OCI-LY7 (cell line): ENCODE data around the gene SGIP1.

Experiments used
- EZH2phosphoT487 ChIP-seq: fragments of 200-600 bp; sonication (generic); IDR thresholded peaks from 2 replicates; pipeline ENCODE4 v1.6.1; 2018; ENCODE audit warnings: low read depth, borderline replicate concordance, mild to moderate bottlenecking, mixed run types, antibody characterized with exemption, low read length, moderate library complexity, mixed read lengths
- TF ChIP-seq, protein P1 (sequence below): fragments of 200-600 bp; sonication (generic); conservative IDR thresholded peaks from 2 replicates; pipeline ENCODE4 v1.5.1; 2014; ENCODE audit warnings: mild to moderate bottlenecking, antibody characterized with exemption, low read length, moderate library complexity, mixed read lengths

DNA sequence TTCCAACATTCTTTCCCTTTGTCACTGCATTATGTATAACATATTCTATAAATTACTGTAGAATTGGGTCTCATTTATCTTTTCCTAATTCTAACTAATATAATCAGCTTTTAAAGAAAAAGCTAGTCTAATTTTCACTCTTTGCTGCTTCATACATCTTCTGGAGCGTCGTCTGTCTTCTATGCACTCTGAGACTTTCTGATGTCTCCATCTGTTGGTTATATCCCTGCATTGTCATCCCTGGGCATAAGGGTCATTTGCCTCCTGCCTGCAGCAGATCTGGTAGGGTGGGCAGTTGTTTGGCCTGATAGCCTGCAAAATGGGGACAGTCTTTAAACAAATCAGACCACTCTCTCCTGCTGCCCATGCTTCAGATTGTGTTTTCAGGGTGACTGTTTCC is 177.5 kb downstream of the SGIP1 start:
- TF ChIP-seq, protein P1, sequence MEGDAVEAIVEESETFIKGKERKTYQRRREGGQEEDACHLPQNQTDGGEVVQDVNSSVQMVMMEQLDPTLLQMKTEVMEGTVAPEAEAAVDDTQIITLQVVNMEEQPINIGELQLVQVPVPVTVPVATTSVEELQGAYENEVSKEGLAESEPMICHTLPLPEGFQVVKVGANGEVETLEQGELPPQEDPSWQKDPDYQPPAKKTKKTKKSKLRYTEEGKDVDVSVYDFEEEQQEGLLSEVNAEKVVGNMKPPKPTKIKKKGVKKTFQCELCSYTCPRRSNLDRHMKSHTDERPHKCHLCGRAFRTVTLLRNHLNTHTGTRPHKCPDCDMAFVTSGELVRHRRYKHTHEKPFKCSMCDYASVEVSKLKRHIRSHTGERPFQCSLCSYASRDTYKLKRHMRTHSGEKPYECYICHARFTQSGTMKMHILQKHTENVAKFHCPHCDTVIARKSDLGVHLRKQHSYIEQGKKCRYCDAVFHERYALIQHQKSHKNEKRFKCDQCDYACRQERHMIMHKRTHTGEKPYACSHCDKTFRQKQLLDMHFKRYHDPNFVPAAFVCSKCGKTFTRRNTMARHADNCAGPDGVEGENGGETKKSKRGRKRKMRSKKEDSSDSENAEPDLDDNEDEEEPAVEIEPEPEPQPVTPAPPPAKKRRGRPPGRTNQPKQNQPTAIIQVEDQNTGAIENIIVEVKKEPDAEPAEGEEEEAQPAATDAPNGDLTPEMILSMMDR, result peak; percentile 46; the same call in 1 of the 2 replicates
- TF ChIP-seq EZH2phosphoT487, result no peak
